ENCODE results near the gene HHIP. TPM values are rescaled to one million over a fixed set of nuclear protein-coding genes. Genes with fewer than 3 reads are reported as not detected.

HHIP gene
- total and polyA plus RNA-seq, 4 donors, result 3.3 to 14.0 (median 6.6) TPM

- TF ChIP-seq ATF3 (IDR thresholded peaks at IDR 0.05) (no peak), YY1 (IDR thresholded peaks at IDR 0.05) (no peak), JUND (IDR thresholded peaks at IDR 0.05) (no peak), MAX (IDR thresholded peaks at IDR 0.05) (no peak), HNF4G (IDR thresholded peaks at IDR 0.05) (no peak)
- Histone ChIP-seq H3K36me3 (ENCODE audit: control insufficient read depth in 4 of 4, insufficient read depth in 3 of 4, low read depth in 1 of 4, low read length in 3 of 4) (no peaks in the 10 kb centered on the region), H3K4me1 (ENCODE audit: control insufficient read depth in 4 of 4, insufficient read depth in 4 of 4, low read length in 3 of 4) (no peaks in the 10 kb centered on the region), H3K27me3 (ENCODE audit: control insufficient read depth in 4 of 4, insufficient read depth in 4 of 4, low read length in 3 of 4) (no peaks in the 10 kb centered on the region), H3K9ac (ENCODE audit: low read depth in 1 of 2, low read length in 2 of 2) (no peak overlapping the region), H3K4me3 (ENCODE audit: low read depth in 1 of 3, low read length in 3 of 3) (no peak overlapping the region), H3K27ac (ENCODE audit: low read depth in 1 of 2, low read length in 2 of 2) (no peak overlapping the region), H3K9me3 (ENCODE audit: control insufficient read depth in 4 of 4, low read length in 3 of 4) (no peaks in the 10 kb centered on the region)
- DNase-seq (ENCODE audit: low spot score), result no peak
Measured at GRCh38 chr4:144710526-144710912, 64.6 kb downstream of the HHIP start.

GRCh38 chr4:144711700-144712456, 65.9 kb downstream of the HHIP start:
- TF ChIP-seq SP1 (IDR thresholded peaks at IDR 0.05), result no peak
- no peak for TF ChIP-seq JUND (IDR thresholded peaks at IDR 0.05)
- TF ChIP-seq RAD21 (IDR thresholded peaks at IDR 0.05), result no peak
- TF ChIP-seq MAX (IDR thresholded peaks at IDR 0.05), result no peak
- no peak for TF ChIP-seq FOXA1 (IDR thresholded peaks at IDR 0.05)
- TF ChIP-seq RXRA (IDR thresholded peaks at IDR 0.05), result no peak
- TF ChIP-seq CTCF (IDR thresholded peaks at IDR 0.05; ENCODE audit: low read depth, low read length, missing input control), result no peak
- no peak for TF ChIP-seq YY1 (IDR thresholded peaks at IDR 0.05)
- no peak for TF ChIP-seq ATF3 (IDR thresholded peaks at IDR 0.05)
- no peak for TF ChIP-seq NR2F2 (IDR thresholded peaks at IDR 0.05)
- TF ChIP-seq TAF1 (conservative IDR thresholded peaks at IDR 0.05), result no peak
- no peak for TF ChIP-seq HNF4G (IDR thresholded peaks at IDR 0.05)
- no peak for TF ChIP-seq EGR1 (IDR thresholded peaks at IDR 0.05; ENCODE audit: low read depth in 2 of 2)
- no peak for TF ChIP-seq REST (IDR thresholded peaks at IDR 0.05)
- TF ChIP-seq ZBTB33 (IDR thresholded peaks at IDR 0.05), result no peak
- TF ChIP-seq GABPA (IDR thresholded peaks at IDR 0.05 in 1 of 2, conservative IDR thresholded peaks at IDR 0.05 in 1 of 2), result no peak
- TF ChIP-seq FOXA2 (IDR thresholded peaks at IDR 0.05), result no peak
- DNase-seq (ENCODE audit: low spot score), result no peak
- Histone ChIP-seq H3K9me3 (ENCODE audit: control insufficient read depth in 4 of 4, low read length in 3 of 4) (no peaks in the 10 kb centered on the region), H3K4me1 (ENCODE audit: control insufficient read depth in 4 of 4, insufficient read depth in 4 of 4, low read length in 3 of 4) (no peaks in the 10 kb centered on the region), H3K36me3 (ENCODE audit: control insufficient read depth in 4 of 4, insufficient read depth in 3 of 4, low read depth in 1 of 4, low read length in 3 of 4) (no peaks in the 10 kb centered on the region), H3K9ac (ENCODE audit: low read depth in 1 of 2, low read length in 2 of 2) (no peak overlapping the region), H3K27ac (ENCODE audit: low read depth in 1 of 2, low read length in 2 of 2) (no peak overlapping the region), H3K4me3 (ENCODE audit: low read depth in 1 of 3, low read length in 3 of 3) (no peak overlapping the region), H3K27me3 (ENCODE audit: control insufficient read depth in 4 of 4, insufficient read depth in 4 of 4, low read length in 3 of 4) (no peaks in the 10 kb centered on the region)
- WGBS, result 90% methylated on average over 4 of the region's 4 CpGs
